HCT116 (cell line): ENCODE data around the gene EDEM1.

ENCODE experiments used
- CEBPB ChIP-seq: IDR thresholded peaks from 2 replicates; pipeline ENCODE4 v1.6.1; 2012; ENCODE audit warnings: low read depth
- EGR1 ChIP-seq: IDR thresholded peaks from 2 replicates; pipeline ENCODE4 v1.6.1; 2012; ENCODE audit warnings: low read depth
- ELF1 ChIP-seq: IDR thresholded peaks from 2 replicates; pipeline ENCODE4 v1.6.1; 2012; ENCODE audit warnings: low read depth, borderline replicate concordance
- EZH2phosphoT487 ChIP-seq: fragments of 200-600 bp; IDR thresholded peaks from 2 replicates; pipeline ENCODE4 v1.6.1; 2018; ENCODE audit warnings: antibody characterized with exemption, borderline replicate concordance
- FOSL1 ChIP-seq: IDR thresholded peaks from 2 replicates; pipeline ENCODE4 v1.6.1; 2012; ENCODE audit warnings: low read depth
- JUND ChIP-seq: IDR thresholded peaks from 2 replicates; pipeline ENCODE4 v1.6.1; 2012
- POLR2A ChIP-seq: IDR thresholded peaks from 2 replicates; pipeline ENCODE4 v1.7.0; 2011; ENCODE audit warnings: borderline replicate concordance; ENCODE audit not compliant: insufficient read depth, insufficient read length; ENCODE audit errors: extremely low read depth
- POLR2AphosphoS5 ChIP-seq: IDR thresholded peaks from 2 replicates; pipeline ENCODE4 v1.6.1; 2011; ENCODE audit warnings: mild to moderate bottlenecking, low read depth, low read length, moderate library complexity
- ZFX ChIP-seq: fragments of 450-650 bp; IDR thresholded peaks from 2 replicates; pipeline ENCODE4 v1.6.1; 2017
- ZNF274 ChIP-seq: fragments of 200-500 bp; sonication (Bioruptor generic); IDR thresholded peaks from 2 replicates; pipeline ENCODE4 v1.6.1; 2014; ENCODE audit warnings: mild to moderate bottlenecking, low read depth, low read length, inconsistent platforms
- TF ChIP-seq, protein P1 (sequence below), 3 experiments: fragments of 200-600 bp in 1 of 3; sonication (generic) in 1 of 3; IDR thresholded peaks in 2 of 3; conservative IDR thresholded peaks in 1 of 3; 2 replicates each; pipeline ENCODE4 v1.5.1; 2012 to 2017; ENCODE audit warnings: low read depth in 2 of 3, low read length in 2 of 3, antibody characterized with exemption in 1 of 3, borderline replicate concordance in 1 of 3, control low read depth in 1 of 3, mild to moderate bottlenecking in 1 of 3, mixed read lengths in 1 of 3, mixed run types in 1 of 3, moderate library complexity in 1 of 3; ENCODE audit not compliant: insufficient read depth in 1 of 3
- TF ChIP-seq, protein P2 (sequence below): IDR thresholded peaks from 2 replicates; pipeline ENCODE4 v1.6.1; 2012; ENCODE audit warnings: low read depth
- TF ChIP-seq, protein P3 (sequence below): IDR thresholded peaks from 2 replicates; pipeline ENCODE4 v1.6.1; 2012

DNA sequence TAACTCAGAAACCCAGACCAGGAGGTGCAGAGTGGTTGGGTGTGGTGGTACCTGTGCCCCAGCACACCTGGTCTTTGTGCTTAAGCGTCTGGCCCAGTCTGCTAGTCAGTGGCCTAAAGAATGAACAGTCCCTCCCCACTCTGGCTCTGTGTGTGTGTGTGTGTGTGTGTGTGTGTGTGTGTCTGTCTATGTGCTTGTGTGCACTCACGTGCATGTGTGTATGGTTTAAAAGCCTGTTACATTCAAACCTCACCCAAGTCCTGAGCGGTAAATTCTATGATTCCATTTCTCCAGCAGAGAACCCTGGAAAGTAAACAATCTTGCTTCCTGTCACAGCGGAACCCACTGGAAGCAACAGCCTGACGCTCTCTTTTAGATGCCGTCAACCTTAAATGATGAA lies 34.2 kb downstream of the EDEM1 start:
- TF ChIP-seq, protein P1, sequence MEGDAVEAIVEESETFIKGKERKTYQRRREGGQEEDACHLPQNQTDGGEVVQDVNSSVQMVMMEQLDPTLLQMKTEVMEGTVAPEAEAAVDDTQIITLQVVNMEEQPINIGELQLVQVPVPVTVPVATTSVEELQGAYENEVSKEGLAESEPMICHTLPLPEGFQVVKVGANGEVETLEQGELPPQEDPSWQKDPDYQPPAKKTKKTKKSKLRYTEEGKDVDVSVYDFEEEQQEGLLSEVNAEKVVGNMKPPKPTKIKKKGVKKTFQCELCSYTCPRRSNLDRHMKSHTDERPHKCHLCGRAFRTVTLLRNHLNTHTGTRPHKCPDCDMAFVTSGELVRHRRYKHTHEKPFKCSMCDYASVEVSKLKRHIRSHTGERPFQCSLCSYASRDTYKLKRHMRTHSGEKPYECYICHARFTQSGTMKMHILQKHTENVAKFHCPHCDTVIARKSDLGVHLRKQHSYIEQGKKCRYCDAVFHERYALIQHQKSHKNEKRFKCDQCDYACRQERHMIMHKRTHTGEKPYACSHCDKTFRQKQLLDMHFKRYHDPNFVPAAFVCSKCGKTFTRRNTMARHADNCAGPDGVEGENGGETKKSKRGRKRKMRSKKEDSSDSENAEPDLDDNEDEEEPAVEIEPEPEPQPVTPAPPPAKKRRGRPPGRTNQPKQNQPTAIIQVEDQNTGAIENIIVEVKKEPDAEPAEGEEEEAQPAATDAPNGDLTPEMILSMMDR (IDR thresholded peaks at IDR 0.05 in 2 of 3, conservative IDR thresholded peaks at IDR 0.05 in 1 of 3; ENCODE audit: borderline replicate concordance in 1 of 3, insufficient read depth in 1 of 3, low read depth in 2 of 3, low read length in 2 of 3), result no peak
- TF ChIP-seq, protein P2, sequence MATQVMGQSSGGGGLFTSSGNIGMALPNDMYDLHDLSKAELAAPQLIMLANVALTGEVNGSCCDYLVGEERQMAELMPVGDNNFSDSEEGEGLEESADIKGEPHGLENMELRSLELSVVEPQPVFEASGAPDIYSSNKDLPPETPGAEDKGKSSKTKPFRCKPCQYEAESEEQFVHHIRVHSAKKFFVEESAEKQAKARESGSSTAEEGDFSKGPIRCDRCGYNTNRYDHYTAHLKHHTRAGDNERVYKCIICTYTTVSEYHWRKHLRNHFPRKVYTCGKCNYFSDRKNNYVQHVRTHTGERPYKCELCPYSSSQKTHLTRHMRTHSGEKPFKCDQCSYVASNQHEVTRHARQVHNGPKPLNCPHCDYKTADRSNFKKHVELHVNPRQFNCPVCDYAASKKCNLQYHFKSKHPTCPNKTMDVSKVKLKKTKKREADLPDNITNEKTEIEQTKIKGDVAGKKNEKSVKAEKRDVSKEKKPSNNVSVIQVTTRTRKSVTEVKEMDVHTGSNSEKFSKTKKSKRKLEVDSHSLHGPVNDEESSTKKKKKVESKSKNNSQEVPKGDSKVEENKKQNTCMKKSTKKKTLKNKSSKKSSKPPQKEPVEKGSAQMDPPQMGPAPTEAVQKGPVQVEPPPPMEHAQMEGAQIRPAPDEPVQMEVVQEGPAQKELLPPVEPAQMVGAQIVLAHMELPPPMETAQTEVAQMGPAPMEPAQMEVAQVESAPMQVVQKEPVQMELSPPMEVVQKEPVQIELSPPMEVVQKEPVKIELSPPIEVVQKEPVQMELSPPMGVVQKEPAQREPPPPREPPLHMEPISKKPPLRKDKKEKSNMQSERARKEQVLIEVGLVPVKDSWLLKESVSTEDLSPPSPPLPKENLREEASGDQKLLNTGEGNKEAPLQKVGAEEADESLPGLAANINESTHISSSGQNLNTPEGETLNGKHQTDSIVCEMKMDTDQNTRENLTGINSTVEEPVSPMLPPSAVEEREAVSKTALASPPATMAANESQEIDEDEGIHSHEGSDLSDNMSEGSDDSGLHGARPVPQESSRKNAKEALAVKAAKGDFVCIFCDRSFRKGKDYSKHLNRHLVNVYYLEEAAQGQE, result no peak
- TF ChIP-seq EGR1, result no peak
- no peak for TF ChIP-seq POLR2A
- TF ChIP-seq FOSL1, result no peak
- no peak for TF ChIP-seq CEBPB
- no peak for TF ChIP-seq ZFX
- no peak for TF ChIP-seq POLR2AphosphoS5
- no peak for TF ChIP-seq EZH2phosphoT487
- no peak for TF ChIP-seq JUND
- TF ChIP-seq, protein P3, sequence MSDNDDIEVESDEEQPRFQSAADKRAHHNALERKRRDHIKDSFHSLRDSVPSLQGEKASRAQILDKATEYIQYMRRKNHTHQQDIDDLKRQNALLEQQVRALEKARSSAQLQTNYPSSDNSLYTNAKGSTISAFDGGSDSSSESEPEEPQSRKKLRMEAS, result no peak
- TF ChIP-seq ZNF274, result no peak
- no peak for TF ChIP-seq ELF1
